CD4-positive, alpha-beta T cell treated with Interleukin-12 subunit alpha and Interleukin-12 subunit beta, for 1 hour (primary cell): Measurements from ENCODE around the gene BRINP3.
"Not testable (repeated sequence)": the region's sequence is repeated elsewhere in the genome, so short reads cannot be mapped to it uniquely, and the experiment has no call there.

ENCODE experiments used
- DNase-seq: peaks from one replicate; pipeline ENCODE4 v3.0.0-alpha.2; 2020

BRINP3 gene

DNA sequence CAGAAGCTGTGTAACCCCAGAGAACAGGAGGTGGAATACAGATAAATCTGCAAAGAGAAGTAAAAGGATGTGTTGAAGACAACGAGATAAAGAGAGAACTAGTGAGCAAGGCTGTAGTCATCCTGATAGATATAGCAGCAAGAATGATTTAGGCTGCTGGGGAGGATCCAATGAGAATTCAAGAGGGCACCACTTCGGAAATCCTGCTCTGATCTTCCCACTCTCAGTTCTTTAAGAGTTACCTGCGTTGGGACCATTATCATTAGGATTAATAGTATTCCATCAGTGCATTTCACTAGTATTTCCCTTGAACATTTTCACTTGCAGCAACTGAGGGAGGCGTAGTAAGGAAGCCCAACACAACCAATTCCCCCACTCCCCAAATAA, at the start of gene BRINP3:
Gene BRINP3, minus strand, starts transcription at position 103 of the 387 bp plus-strand sequence.
- no peak for DNase-seq

DNA sequence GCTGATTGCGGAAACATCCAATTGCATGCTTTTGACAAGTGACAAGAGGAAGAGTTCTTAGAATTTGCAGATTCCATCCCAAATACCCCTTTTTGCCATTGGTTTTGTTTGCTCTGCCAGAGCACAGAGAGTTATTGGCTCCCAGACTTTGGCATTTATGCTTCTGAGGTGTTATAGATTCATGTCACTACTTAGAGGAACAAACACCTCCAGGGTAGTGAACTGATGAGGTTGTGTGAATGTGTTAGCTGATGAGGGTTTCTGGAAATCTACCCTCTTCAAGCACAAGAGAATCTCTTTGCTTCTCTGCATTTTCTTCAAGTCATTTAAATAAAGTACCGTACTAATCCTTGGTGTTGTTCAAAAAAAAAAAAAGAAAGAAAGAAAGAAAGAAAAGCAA, 33.9 kb upstream of the BRINP3 start:
- no peak for DNase-seq

DNA sequence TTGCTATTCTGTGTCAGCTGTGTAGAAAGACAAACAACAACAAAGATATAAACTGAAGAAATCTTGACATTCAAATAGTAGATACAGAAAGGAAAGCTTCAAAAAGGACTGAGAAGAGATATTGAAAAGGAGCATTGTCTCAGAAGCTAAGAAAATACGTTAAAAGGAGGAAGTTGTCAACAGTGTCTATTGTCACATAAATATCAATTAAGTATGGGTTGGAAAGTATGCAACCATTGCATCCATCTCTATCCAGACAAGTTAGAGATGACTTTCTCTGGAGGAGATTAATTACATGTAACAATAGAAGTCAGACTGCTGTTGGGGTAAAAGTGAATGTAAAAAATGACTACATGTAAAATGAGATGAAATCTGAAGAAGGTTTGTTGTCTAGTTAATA, 29.7 kb upstream of the BRINP3 start:
- DNase-seq = no peak

DNA sequence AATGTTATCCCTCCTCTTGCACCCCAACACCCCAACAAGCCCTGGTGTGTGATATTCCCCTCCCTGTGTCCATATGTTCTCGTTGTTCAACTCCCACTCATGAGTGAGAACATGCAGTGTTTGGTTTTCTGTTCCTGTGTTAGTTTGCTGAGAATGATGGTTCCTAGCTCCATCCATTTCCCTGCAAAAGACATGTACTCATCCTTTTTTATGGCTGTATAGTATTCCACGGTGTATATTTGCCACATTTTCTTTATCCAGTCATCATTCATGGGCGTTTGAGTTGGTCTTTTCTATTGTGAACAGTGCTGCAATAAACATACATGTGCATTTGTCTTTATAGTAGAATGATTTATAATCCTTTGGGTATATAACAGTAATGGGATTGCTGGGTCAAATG, 26.9 kb upstream of the BRINP3 start:
- not testable (repeated sequence) for DNase-seq

DNA sequence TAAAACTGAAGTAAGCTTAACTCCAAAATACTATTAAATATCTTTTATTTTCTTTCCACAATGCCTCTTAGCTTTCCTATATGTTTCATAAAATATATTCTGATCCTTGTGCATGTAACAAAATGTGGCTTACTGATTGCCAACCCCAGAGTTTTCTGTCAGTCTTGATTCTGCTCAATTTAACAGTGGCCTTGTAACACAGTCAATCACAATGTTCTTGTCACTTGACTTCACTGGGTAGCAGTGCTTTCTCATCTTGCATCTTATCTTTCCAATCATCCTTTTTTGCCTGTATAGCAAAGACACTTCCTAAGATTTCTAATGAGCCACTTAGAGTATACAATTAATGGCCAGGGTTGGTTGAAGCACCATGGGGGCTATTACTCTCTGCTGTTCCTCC, 19.9 kb upstream of the BRINP3 start:
- no peak for DNase-seq

DNA sequence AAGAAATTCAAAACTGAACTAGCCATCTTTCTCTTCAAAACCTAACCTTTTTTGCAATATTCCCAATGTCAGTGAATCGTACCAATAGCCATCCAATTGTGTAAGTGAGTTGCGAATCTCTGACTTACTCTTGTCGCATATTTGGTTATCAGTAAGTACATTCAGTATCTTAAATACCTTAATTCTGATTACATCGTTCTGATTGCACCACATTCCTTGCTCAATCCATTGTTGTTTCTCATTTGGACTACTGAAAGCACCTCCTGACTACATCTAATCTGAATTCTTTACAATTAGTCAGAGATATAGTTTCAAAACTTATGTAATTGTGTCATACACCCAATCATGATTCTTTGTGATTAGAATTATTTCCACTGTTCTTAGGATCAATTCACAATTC, 16.8 kb upstream of the BRINP3 start:
- DNase-seq = no peak

DNA sequence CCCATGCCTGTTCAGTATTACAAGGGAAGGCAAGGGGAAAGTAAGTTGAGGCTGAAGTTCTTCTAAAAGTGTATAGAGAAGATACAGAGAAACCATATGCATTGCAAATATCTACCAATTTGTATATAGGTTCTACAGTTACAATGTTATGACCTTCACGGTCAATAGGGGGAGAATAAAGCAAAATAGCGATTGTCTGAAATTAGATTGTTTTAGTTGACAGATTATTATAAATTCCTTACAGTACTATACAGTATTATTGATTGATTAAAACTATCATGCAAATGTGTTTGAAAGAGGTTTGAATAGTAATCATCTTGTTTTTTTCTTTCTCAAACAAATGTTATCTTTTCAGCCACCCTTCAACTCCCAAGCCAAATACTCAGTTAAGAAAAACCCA, 13.7 kb upstream of the BRINP3 start:
- no peak for DNase-seq

DNA sequence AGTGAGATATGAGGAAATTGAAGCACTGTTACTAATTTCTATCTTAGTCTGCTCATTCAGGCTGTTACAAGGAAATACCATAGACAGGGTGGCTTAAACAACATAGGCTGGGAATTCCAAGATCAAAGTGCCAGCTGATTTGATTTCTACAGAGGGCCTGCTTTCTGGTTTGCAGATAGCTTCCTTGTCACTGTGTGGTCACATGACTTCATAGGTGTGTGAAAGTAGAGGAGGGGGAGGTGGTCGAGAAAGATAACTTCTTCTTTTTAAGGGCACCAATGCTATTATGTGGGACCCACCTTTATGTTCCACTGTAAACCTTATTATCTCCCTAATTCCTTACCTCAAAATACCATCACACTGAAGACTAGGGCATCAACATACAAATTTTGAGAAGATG, 6.4 kb upstream of the BRINP3 start:
- DNase-seq = no peak

DNA sequence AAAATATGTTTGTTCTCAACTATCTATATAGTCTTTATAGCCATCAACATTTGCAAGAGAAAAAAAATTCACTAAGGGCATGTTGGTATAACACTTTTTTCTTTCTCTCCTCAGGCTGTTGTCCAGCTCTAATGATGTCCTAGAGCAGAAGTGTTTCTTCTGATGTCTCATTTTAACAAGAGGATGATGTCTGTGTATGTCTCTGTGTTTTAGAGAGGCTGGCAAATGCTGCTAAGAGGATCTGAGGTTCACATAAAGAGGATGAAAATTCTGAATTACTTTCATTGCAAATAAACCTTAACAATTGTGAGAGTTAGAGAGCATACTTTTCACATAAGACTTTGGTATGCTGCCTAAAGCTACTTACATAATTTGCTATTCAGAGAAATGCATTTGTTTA, 2.6 kb upstream of the BRINP3 start:
- DNase-seq = no peak

DNA sequence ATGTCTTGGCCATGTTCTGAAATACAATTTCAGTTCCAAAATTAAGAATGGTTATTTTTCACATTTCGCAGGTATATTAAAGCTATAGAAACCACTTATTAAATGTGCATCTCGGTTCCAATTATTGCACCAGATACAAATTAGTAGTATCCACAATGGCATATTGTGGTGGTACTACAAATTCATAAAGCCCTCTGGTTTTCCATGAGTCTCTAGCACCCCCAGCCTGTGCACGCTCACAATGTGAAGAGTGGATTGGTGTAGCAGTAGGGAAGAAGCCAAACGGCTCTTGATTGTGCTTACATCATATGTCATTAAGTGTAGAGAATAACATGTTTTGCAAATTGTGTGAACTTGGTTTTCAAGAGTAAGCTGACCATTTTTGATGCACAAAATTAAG, 1.9 kb upstream of the BRINP3 start:
- no peak for DNase-seq

DNA sequence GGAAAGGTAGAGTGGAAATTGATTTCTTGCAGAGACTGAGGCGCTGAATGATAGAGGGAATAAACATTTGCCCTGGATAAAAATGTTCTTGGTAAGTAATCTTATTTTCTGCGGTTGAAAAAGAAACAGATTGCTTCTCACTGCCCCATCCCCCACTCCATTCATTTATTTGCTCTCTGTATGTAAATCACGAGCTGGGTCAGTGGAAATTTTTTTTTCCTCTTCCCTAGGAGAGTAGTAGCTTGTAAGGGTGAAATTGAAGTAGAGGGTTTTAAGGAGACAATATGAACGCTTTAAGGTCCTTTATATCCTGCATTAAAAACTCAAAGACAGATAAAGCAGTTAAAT, 1.4 kb upstream of the BRINP3 start:
- no peak for DNase-seq

DNA sequence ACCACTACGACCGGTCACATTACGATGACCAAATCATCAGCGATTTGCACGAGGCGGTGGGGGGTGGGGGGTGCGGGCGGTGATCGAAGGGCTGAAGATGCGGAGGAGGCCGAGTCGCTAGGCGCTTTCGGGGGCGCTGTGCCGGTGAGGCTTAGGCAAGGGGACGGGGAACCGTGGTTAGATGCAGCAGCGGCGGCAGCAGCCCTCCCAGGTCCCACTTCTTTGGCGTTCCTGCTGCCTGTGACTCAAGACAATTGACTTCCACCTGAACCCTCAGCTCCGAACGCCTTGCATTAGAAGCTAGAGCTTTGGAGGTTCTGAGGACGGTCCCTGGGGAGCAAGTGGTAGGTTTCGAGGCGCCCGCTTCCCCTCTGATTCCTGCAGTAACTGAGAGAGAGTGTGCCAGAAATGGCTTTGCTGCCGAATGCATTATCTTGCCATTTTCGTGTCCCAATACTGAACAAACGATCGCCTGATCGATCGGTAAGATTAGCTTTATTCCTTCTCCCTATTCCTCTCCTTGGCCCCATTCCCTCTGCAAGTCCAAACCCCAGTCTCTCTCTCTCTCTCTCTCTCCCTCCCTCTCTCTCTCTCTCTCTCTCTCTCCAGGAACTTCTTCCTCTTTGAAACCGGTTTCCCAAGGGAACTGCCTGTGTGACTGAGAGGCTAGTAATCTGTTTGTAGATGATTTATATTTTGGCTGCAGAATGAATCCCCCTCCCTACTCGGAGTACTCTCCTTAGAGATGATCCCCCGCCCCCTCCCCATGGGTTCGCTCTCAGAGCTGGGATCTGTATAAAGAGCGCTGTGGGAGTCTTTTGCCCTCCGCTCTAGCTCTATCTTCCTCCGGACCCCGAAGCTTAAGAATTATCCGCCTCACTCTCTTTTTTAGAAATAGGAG, 735 bp upstream of the BRINP3 start:
- DNase-seq = no peak

DNA sequence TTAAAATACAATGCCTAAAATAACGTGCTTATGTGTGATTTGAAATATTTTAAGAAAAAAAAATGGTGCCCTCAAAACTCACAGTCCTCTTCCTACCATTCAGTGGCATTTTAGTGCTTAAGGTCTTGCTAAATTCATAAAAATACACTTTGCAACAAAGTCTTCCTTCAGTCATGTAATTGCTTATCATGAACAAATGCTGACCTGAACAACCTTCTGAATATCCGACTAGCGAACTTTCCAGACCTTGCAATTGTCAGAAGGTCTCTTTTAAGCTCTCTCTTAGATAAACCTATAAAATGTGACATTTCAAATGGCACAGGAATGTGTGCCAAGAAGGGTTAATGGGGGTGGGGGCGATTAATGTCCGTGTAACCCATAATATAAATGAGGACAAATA, 858 bp downstream of the BRINP3 start:
- DNase-seq = no peak

DNA sequence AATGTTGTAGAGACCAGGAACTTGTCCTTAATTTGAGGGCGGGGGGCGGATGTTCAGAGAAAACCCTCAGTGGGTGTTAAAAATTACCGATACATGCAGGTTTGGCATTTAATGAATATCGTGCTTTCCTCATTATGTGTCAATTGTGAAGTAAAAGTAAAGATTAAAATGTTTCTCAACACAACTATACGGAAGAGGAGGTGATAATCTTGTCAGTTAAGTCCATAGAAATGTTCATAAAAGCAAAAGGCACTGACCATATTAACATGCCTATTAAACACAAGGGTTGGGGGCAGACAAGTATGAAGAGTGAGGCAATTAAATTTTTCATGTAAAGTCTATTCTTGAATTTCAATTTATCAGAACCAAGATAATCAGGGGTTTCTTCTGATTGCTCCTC, 1.3 kb downstream of the BRINP3 start:
- DNase-seq = no peak

DNA sequence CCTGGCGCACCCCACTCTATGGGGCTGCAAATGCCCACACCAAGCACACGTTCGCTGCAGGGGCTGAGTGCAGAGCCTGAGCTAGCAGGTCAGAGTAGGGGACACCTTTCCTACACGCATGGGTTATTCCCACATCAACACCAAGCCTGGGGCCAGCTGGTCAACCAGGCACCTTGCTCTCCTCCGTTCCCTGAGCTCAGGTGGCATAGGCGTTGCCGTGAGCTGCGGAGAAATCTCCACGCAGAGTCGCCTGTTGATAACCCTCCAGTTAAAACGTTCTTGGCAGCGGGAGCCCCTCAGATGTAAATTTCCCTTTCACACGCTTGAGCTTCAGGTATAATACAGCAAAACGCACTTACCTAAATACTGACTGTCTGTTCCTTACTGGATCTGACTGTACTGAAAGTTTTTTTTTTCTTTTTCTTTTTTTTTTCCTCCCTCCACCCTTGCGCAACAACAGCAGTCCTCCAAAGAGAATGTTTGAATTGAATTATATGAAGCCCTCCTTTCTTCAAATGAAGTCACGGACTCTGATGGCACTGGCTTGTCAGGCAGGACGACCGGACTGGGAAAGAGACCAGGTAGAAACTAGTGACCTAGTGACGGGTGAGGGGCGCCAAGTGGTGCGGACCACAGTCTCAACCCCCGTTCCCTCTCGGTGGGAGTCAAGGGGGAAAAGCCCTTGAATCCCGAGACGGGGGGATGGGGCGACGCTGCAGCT, 2.1 kb downstream of the BRINP3 start:
- no peak for DNase-seq

DNA sequence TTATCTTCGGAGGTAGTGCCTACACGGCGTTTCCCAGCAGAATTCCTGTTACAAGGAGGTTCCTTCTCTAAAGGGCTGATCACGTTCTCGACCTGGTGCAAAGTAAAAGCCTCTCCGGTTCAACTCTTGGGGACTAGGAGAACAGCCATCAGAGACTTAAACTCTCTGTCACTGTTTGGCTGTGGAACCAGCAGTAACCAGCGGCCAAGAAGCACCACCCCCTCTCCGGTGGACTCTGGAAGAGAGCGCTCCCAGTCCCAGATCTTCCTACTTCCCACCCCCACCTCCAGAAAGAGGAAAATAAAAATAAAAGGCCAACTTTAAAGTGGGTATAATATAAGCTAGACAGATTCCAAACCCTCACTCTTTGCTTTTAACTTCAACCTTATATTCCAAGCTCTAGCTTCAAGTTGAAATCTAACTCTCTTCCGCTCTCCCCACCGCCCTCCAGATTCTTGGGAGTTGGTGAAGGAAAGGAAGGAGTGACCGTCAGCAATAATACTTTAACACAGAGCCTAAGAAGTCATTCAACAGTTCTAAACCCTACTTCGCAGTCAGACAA, 2.9 kb downstream of the BRINP3 start:
- no peak for DNase-seq

DNA sequence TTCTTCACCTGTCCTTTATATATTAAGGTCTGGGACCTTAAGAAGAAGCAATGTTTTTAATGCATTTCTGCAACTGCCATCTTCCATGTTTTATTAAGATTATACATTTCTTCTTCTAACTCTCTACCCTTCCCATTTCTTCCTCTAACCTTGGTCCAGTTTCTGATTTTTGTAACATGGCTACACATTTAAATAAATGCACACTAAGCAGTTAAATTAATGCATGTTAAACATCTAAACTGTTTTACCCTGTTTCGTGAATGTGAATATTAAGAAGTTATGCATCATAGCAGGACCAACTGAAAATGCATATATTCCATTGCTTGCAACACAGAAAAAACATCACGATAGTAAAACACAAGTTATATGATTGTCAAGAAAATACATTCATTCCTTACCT, 3.7 kb downstream of the BRINP3 start:
- DNase-seq = no peak

DNA sequence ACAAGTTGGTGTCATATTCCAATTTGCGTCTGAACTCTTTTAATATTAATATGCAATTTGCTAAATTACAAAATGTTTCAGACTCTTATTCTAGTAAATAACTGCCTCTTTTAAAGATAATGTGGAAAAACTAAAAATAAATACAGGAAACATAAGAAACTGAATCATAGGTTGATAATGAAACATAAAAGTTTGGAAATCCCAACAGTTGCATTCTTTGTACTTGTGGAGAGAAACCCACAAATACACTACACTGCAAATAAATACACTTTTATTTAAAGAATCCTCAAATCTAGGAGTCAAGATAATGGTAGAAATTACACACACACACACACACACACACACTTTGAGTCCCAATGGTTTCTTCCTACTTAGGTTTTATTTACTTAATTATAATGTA, 5.2 kb downstream of the BRINP3 start:
- no peak for DNase-seq

DNA sequence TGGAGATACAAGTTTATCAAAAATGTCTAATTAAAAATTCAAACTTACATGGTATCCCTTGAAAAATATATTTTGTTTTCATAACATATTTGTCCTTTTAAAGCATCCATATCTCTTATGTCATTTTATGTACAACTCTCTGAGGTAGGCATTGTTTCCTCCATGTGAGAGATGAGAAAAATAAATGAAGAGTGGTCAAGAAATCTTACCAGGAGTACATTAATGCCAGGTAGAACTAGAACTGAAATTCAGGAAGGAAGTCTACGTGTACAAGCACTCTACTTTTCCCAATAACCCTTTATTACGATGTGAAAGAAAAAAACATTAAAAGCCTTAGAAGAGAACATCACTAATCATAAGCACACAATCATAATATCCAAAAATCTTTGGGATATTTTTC, 5.6 kb downstream of the BRINP3 start:
- no peak for DNase-seq

DNA sequence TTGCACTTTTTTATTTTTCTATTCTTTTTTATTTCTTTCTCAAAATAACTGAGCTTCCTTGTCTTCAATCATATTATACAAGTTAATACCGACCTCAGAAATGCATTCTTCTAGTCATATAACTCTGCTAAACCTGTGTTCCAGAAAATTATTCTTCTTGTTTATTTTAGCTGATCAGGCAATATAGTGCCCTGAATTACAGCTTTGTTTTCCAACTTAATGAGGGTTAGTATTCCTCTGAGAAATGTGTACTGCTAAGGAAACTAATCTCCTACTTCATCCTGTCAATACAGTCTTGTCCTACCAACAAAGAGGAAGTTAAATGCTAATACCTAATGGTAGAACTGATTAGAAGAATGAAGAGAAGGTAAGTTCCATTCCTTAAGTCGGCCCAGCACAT, 13.0 kb downstream of the BRINP3 start:
- DNase-seq = no peak

DNA sequence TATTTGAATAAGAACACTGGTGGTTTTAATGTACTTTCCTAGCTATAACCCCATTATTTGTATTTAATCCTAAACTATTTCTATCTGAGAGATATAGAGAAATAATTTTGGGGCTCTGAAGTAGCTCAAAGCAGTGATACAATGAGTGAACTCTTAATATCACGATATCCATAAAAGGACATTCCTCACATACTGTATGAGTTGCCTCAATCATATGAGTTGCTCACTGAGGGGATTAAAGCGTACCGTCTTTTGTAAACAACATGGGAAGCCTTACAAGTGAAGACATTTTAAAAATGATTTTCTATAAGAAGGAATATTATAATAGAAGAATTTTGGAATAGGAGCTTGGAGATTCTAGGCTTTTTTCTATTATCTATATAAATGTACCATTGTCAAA, 21.5 kb downstream of the BRINP3 start:
- DNase-seq = no peak

DNA sequence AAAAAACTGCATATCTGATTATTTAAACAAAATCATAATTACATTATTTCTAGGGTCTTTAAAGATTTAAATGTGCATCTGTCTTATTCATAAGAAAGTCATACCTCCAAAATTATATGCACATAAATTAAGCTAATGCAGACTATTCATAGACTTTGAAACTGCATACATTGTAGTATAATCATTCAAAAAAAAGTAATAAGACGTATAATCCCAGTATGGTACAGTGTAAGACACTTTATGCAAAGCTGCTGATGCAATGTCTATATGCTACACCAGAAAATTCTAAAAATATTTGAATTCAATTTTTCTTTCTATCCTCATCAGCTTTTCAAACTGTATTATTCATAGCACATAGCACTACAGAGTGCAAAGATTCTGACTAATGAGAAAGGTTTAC, 22.0 kb downstream of the BRINP3 start:
- no peak for DNase-seq

DNA sequence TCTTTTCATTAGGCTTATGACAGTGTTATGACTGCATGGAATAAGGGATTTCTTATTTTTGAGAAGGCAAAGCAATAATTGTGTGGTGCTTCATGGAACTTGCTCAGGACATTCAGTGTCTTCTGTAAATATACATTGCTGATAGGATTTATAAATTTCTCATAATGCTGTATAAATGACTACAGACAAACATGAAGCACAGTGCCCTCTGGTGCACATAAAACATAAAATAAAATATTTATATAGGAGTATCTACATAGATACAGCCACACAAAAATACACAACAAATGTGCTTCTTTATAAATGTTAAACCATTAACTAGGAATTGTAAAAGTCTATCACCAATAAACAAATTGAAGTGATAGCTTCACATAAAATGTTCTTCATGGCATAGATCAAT, 24.1 kb downstream of the BRINP3 start:
- DNase-seq = no peak

DNA sequence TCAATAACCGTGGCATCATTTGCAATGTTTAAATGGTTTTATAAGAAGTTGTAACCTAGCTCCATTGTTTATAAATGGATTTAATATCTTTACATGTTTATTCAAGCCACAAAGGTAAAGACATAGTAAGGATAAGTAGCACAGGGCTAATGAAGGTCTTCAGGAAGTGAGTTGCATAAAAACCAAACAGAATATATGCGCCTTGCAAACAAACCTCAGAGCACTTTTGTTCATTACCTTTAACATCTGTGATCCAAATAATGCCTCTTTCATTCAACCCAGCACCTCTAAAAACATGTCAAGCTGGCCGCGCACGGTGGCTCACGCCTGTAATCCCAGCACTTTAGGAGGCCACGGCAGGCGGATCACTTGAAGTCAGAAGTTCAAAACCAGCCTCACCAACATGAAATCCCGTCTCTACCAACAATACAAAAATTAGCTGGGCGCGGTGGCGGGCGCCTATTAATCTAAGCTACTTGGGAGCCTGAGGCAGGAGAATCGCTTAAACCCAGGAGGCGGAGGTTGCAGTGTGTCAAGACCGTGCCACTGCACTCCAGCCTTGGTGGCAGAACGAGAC, 25.3 kb downstream of the BRINP3 start:
- DNase-seq = no peak
